H1 (cell line): ENCODE results near the gene GANC. TPM values are rescaled to one million over a fixed set of nuclear protein-coding genes. Genes with fewer than 3 reads are reported as not detected.

Source experiments
- ATF2 ChIP-seq: IDR thresholded peaks from 2 replicates; pipeline ENCODE4 v1.6.1; 2012; ENCODE audit warnings: low read length, inconsistent platforms
- BRCA1 ChIP-seq: IDR thresholded peaks from 2 replicates; pipeline ENCODE4 v1.6.1; 2012; ENCODE audit warnings: low read depth, low read length, improper control_type of control experiment
- NANOG ChIP-seq: IDR thresholded peaks from 2 replicates; pipeline ENCODE4 v1.6.1; 2011; ENCODE audit warnings: low read length, low read depth, mild to moderate bottlenecking, inconsistent platforms; ENCODE audit not compliant: insufficient read depth, poor library complexity, severe bottlenecking
- NRF1 ChIP-seq: IDR thresholded peaks from 2 replicates; pipeline ENCODE4 v1.6.1; 2011; ENCODE audit warnings: mild to moderate bottlenecking, low read depth, low read length, improper control_type of control experiment
- polyA plus RNA-seq, 7 experiments: library from polyadenylated mRNA; depleted of rRNA in 3 of 7; stranded (reverse) in 5 of 7; unstranded in 2 of 7; fragments of >200 nt in 5 of 7; fragments of 200-250 nt in 2 of 7; gene quantifications; 1 replicate in 5 of 7; 2 replicates in 1 of 7; 4 replicates in 1 of 7; pipeline versions ENCODE4 v1.2.1 to v1.2.3, GENCODE V29; 2011 to 2013; ENCODE audit warnings: missing spikeins in 2 of 7, mixed read lengths in 2 of 7
- total RNA-seq: library from RNA; stranded (reverse); fragmentation: NEBNext Ultra II Directional; extraction: Animal tissue kit (Norgen Biotek cat#: 25700); gene quantifications from 2 replicates; pipeline ENCODE4 v1.2.1, GENCODE V29; 2021

Gene GANC
- total and polyA plus RNA-seq, 2 of the 8 experiments (the other 6 are each of a cell fraction or from before 2014, with no cell fraction given): 6.8 to 14.4 TPM

DNA sequence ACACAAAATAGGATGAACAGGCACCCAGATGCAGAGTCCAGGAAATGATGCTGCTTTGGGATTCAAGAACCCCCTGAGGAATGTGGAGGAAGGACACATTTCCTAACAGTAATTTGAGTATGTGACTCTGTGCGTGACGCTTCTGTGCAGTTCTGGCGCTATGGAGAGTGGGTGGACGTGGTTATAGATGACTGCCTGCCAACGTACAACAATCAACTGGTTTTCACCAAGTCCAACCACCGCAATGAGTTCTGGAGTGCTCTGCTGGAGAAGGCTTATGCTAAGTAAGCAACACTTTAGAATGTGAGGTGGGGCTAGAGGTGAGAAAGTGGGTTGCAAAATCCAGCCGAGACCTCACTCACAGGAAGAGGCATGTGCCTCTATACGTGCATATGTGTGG lies 114.6 kb downstream of the GANC start (continued):
- TF ChIP-seq ATF2: no peak
- TF ChIP-seq BRCA1: no peak
- TF ChIP-seq NRF1: no peak
- no peak for TF ChIP-seq NANOG
- TF ChIP-seq, all 59 proteins: peak for 0
